Measurements from ENCODE around the gene TMEM250. TPM values are rescaled to one million over a fixed set of nuclear protein-coding genes. Genes with fewer than 3 reads are reported as not detected.

TMEM250 gene
- total and polyA plus RNA-seq, 4 donors: 6.7 to 19.5 (median 17.2) TPM

GRCh38 chr9:136116360-136117098, 2.1 kb downstream of the TMEM250 start:
- Histone ChIP-seq H3K27ac (ENCODE audit: low read depth in 1 of 2, low read length in 2 of 2) (peak overlapping the region in 1 of 2 donors; percentile 95), H3K27me3 (ENCODE audit: control insufficient read depth in 4 of 4, insufficient read depth in 4 of 4, low read length in 3 of 4) (no peaks in the 10 kb centered on the region), H3K36me3 (ENCODE audit: control insufficient read depth in 4 of 4, insufficient read depth in 3 of 4, low read depth in 1 of 4, low read length in 3 of 4) (peaks cover 0 to 5% (median 3%) of the 10 kb centered on the region in 4 donors), H3K4me1 (ENCODE audit: control insufficient read depth in 4 of 4, insufficient read depth in 4 of 4, low read length in 3 of 4) (peaks cover 6 to 28% (median 23%) of the 10 kb centered on the region in 4 donors), H3K9me3 (ENCODE audit: control insufficient read depth in 4 of 4, low read length in 3 of 4) (no peaks in the 10 kb centered on the region), H3K9ac (ENCODE audit: low read depth in 1 of 2, low read length in 2 of 2) (no peak overlapping the region), H3K4me3 (ENCODE audit: low read depth in 1 of 3, low read length in 3 of 3) (no peak overlapping the region)
- 97% methylated on average over 69 of the region's 69 CpGs for WGBS
- DNase-seq (ENCODE audit: low spot score): no peak
- TF ChIP-seq NR2F2 (IDR thresholded peaks at IDR 0.05): no peak
- TF ChIP-seq, protein P1, sequence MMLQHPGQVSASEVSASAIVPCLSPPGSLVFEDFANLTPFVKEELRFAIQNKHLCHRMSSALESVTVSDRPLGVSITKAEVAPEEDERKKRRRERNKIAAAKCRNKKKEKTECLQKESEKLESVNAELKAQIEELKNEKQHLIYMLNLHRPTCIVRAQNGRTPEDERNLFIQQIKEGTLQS (IDR thresholded peaks at IDR 0.05): no peak
- no peak for TF ChIP-seq MAX (IDR thresholded peaks at IDR 0.05)
- TF ChIP-seq FOXA1 (IDR thresholded peaks at IDR 0.05): no peak
- no peak for TF ChIP-seq FOXA2 (IDR thresholded peaks at IDR 0.05)
- TF ChIP-seq RXRA (IDR thresholded peaks at IDR 0.05): no peak
- TF ChIP-seq ZBTB33 (IDR thresholded peaks at IDR 0.05): no peak
- no peak for TF ChIP-seq JUND (IDR thresholded peaks at IDR 0.05)
- no peak for TF ChIP-seq REST (IDR thresholded peaks at IDR 0.05)
- no peak for TF ChIP-seq EGR1 (IDR thresholded peaks at IDR 0.05; ENCODE audit: low read depth in 2 of 2)
- TF ChIP-seq CTCF (IDR thresholded peaks at IDR 0.05; ENCODE audit: low read depth, low read length, missing input control): no peak
- TF ChIP-seq GABPA (IDR thresholded peaks at IDR 0.05 in 1 of 2, conservative IDR thresholded peaks at IDR 0.05 in 1 of 2): no peak
- no peak for TF ChIP-seq HNF4A (conservative IDR thresholded peaks at IDR 0.05)
- TF ChIP-seq SP1 (IDR thresholded peaks at IDR 0.05): no peak
- no peak for TF ChIP-seq HNF4G (IDR thresholded peaks at IDR 0.05)
- no peak for TF ChIP-seq RAD21 (IDR thresholded peaks at IDR 0.05)
- TF ChIP-seq YY1 (IDR thresholded peaks at IDR 0.05): no peak

Data from liver (tissue), 9 donors.